Astrocyte (in vitro differentiated cells and primary cell): ENCODE data around the gene ASIC3. TPM values are rescaled to one million over a fixed set of nuclear protein-coding genes. Genes with fewer than 3 reads are reported as not detected.

Experiments used
- DNase-seq: peaks from one replicate; pipeline ENCODE4 v3.0.0-alpha.2; 2010; ENCODE audit warnings: low read depth
- FAIRE-seq: peaks from 2 replicates; lab custom pipeline; 2011; peaks lifted over from hg19 to GRCh38; lab: Jason Lieb, UNC
- H2AFZ ChIP-seq: 2 replicates; pipeline ENCODE4 v1.6.0; 2012; ENCODE audit warnings: low read depth, low read length, inconsistent platforms
- H3K27ac ChIP-seq: 2 replicates; pipeline ENCODE4 v1.5.1; 2011; ENCODE audit warnings: low read depth, low read length, inconsistent platforms
- H3K27me3 ChIP-seq: 2 replicates; pipeline ENCODE4 v1.6.0; 2011; ENCODE audit warnings: low read length, inconsistent platforms; ENCODE audit not compliant: insufficient read depth
- H3K36me3 ChIP-seq: 2 replicates; pipeline ENCODE4 v1.5.1; 2011; ENCODE audit warnings: low read length, inconsistent platforms; ENCODE audit not compliant: insufficient read depth
- H3K4me1 ChIP-seq: 2 replicates; pipeline ENCODE4 v1.5.1; 2011; ENCODE audit warnings: low read length, inconsistent platforms; ENCODE audit not compliant: insufficient read depth
- H3K4me2 ChIP-seq: 2 replicates; pipeline ENCODE4 v1.6.0; 2012; ENCODE audit warnings: low read length, inconsistent platforms
- H3K4me3 ChIP-seq: 2 replicates; pipeline ENCODE4 v1.5.1; 2011; ENCODE audit warnings: low read depth, mild to moderate bottlenecking, low read length, inconsistent platforms; ENCODE audit not compliant: insufficient read depth
- H3K79me2 ChIP-seq: 2 replicates; pipeline ENCODE4 v1.6.0; 2012; ENCODE audit warnings: mild to moderate bottlenecking, low read length, inconsistent platforms; ENCODE audit not compliant: insufficient read depth
- H3K9ac ChIP-seq: 2 replicates; pipeline ENCODE4 v1.6.0; 2012; ENCODE audit warnings: mild to moderate bottlenecking, low read length, inconsistent platforms
- H3K9me3 ChIP-seq: 2 replicates; pipeline ENCODE4 v1.5.1; 2012; ENCODE audit warnings: low read depth, mild to moderate bottlenecking, low read length, inconsistent platforms; ENCODE audit not compliant: insufficient read depth
- H4K20me1 ChIP-seq: 2 replicates; pipeline ENCODE4 v1.6.0; 2012; ENCODE audit warnings: low read length, inconsistent platforms; ENCODE audit not compliant: insufficient read depth
- H3K27ac Mint-ChIP-seq: one replicate; pipeline ENCODE4 v1.8.0; 2021; ENCODE audit warnings: mild to moderate bottlenecking, mixed read lengths; ENCODE audit not compliant: unreplicated experiment
- H3K27me3 Mint-ChIP-seq: one replicate; pipeline ENCODE4 v1.8.0; 2021; ENCODE audit warnings: low read depth, mixed read lengths; ENCODE audit not compliant: unreplicated experiment
- H3K36me3 Mint-ChIP-seq: one replicate; pipeline ENCODE4 v1.8.0; 2021; ENCODE audit warnings: low read depth, mixed read lengths; ENCODE audit not compliant: unreplicated experiment
- H3K4me1 Mint-ChIP-seq: one replicate; pipeline ENCODE4 v1.8.0; 2021; ENCODE audit warnings: low read depth, mixed read lengths; ENCODE audit not compliant: unreplicated experiment
- H3K4me3 Mint-ChIP-seq: one replicate; pipeline ENCODE4 v1.8.0; 2021; ENCODE audit warnings: mild to moderate bottlenecking, moderate library complexity, mixed read lengths; ENCODE audit not compliant: unreplicated experiment
- H3K9me3 Mint-ChIP-seq: one replicate; pipeline ENCODE4 v1.8.0; 2021; ENCODE audit warnings: mild to moderate bottlenecking, mixed read lengths; ENCODE audit not compliant: unreplicated experiment
- EZH2 ChIP-seq: IDR thresholded peaks from 2 replicates; pipeline ENCODE4 v1.6.1; 2012; ENCODE audit warnings: mild to moderate bottlenecking, low read length, inconsistent platforms; ENCODE audit not compliant: insufficient read depth
- total RNA-seq: library from RNA; stranded (reverse); gene quantifications from 2 replicates; pipeline ENCODE4 v1.2.1, GENCODE V29; 2021
- TF ChIP-seq, protein P1 (sequence below): IDR thresholded peaks from 2 replicates; pipeline ENCODE4 v1.5.1; 2011; ENCODE audit warnings: low read depth, mild to moderate bottlenecking, inconsistent platforms, low read length, moderate library complexity; ENCODE audit not compliant: insufficient read depth

The ASIC3 gene
- total RNA-seq, 1 donor from 2014 or later: 3.9 TPM

DNA sequence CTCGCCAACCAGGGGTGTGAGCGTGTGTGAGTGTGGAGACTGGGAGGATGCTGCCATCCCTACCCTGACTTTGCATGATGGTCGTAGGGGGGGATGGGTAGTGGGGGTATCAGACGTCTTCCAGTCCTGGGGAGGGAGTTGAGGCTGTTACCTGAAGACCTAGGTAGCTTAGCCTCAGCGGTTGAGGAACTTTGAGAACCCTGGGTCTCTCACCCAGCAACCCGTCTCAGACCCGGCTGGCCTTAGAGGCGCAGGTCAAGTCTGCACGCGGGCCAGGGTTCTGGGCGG is 13.7 kb downstream of the ASIC3 start:
- H3K4me1 ChIP-seq: peaks cover 52% of the 10 kb centered on the region
- peaks cover 21% of the 10 kb centered on the region for H3K4me1 Mint-ChIP-seq
- H3K4me3 Mint-ChIP-seq: peak overlapping the region; percentile 94
- peaks cover 53% of the 10 kb centered on the region for H3K79me2 ChIP-seq
- H3K27me3 Mint-ChIP-seq: no peaks in the 10 kb centered on the region
- H3K27ac Mint-ChIP-seq: peak overlapping the region; percentile 60
- peak overlapping the region; percentile 80 for H3K4me3 ChIP-seq
- H3K36me3 Mint-ChIP-seq: peaks cover 6% of the 10 kb centered on the region
- no peaks in the 10 kb centered on the region for H3K9me3 ChIP-seq
- H3K4me2 ChIP-seq: peak overlapping the region; percentile 91
- H2AFZ ChIP-seq: no peak overlapping the region
- H3K36me3 ChIP-seq: peaks cover 13% of the 10 kb centered on the region
- H3K27ac ChIP-seq: peak overlapping the region; percentile 93
- no peak for TF ChIP-seq EZH2
- TF ChIP-seq, protein P1, sequence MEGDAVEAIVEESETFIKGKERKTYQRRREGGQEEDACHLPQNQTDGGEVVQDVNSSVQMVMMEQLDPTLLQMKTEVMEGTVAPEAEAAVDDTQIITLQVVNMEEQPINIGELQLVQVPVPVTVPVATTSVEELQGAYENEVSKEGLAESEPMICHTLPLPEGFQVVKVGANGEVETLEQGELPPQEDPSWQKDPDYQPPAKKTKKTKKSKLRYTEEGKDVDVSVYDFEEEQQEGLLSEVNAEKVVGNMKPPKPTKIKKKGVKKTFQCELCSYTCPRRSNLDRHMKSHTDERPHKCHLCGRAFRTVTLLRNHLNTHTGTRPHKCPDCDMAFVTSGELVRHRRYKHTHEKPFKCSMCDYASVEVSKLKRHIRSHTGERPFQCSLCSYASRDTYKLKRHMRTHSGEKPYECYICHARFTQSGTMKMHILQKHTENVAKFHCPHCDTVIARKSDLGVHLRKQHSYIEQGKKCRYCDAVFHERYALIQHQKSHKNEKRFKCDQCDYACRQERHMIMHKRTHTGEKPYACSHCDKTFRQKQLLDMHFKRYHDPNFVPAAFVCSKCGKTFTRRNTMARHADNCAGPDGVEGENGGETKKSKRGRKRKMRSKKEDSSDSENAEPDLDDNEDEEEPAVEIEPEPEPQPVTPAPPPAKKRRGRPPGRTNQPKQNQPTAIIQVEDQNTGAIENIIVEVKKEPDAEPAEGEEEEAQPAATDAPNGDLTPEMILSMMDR: no peak
- FAIRE-seq (no peak), DNase-seq (no peak)
- H3K9ac ChIP-seq: peak overlapping the region; percentile 81
- peaks cover 56% of the 10 kb centered on the region for H4K20me1 ChIP-seq
- H3K27me3 ChIP-seq: no peaks in the 10 kb centered on the region
- no peaks in the 10 kb centered on the region for H3K9me3 Mint-ChIP-seq

DNA sequence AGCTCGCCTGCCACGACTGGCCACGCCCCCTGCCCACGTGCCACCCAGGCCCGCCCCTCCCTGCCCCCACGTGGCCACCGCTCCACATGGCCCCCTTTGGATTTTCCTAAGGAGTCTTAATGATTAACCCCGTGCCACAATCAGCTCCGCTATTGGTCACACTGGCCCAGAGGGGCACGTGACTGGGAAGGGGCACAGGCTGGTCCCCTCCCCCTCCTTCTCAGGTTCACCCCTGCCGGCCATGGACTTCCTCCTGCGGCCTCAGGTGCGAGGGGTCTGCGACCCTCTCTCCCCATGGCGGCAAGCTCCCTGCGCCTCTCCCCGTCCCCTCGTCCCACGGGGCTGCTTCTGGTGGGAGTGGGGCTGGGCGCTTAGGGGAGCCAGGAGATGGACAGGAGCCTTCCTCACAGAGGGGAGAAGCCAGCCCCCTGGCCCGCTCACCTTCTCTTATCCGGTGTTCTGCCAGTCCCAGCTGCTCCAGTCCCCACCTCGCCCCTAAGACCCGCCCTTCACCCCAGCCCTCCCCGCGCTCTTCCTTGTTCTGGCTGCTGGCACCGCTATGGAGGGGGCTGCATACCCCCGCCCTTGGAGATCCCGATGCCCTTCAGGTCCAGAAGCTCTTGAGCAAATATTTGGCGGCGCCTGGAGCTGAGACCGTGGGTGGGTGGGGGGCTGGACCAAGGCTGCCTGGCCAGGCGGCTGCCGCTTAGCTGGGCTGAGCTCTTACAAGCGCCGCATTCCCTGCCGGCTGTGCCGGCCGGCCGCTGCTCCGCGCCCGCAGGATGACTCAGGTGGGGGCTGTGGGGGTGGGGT is 14.3 kb downstream of the ASIC3 start:
- Histone ChIP-seq H3K27me3 (no peaks in the 10 kb centered on the region), H3K79me2 (peaks cover 53% of the 10 kb centered on the region), H3K27ac (peak overlapping the region; percentile 93), H3K9me3 (no peaks in the 10 kb centered on the region), H3K9ac (peak overlapping the region; percentile 67), H3K4me3 (peak overlapping the region; percentile 18), H3K4me2 (peak overlapping the region; percentile 91), H4K20me1 (peaks cover 62% of the 10 kb centered on the region), H2AFZ (no peak overlapping the region), H3K4me1 (peaks cover 48% of the 10 kb centered on the region), H3K36me3 (peaks cover 18% of the 10 kb centered on the region)
- peaks cover 23% of the 10 kb centered on the region for H3K4me1 Mint-ChIP-seq
- H3K27ac Mint-ChIP-seq: no peak overlapping the region
- H3K9me3 Mint-ChIP-seq: no peaks in the 10 kb centered on the region
- TF ChIP-seq, protein P1: no peak
- TF ChIP-seq EZH2: no peak
- no peaks in the 10 kb centered on the region for H3K27me3 Mint-ChIP-seq
- DNase-seq: peak; percentile 75
- FAIRE-seq: no peak
- peak overlapping the region; percentile 74 for H3K4me3 Mint-ChIP-seq
- peaks cover 8% of the 10 kb centered on the region for H3K36me3 Mint-ChIP-seq

DNA sequence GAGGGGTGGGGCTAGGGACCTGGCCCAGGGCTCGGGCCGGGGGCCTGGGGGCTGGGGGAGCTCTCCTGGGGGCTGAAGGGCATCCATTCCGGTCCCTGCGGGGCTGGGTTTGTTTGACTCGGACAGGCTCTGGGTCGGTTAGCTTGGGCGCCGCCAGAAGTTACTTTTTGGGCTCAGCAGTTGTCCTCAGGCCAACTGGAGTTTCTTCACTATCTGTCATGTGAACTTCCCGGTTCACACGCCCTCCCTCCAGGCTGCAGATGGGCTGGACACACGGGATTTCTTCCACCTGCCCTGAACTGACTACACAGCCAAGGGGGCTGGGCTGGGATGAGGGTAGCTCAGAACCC is 14.9 kb downstream of the ASIC3 start:
- peaks cover 68% of the 10 kb centered on the region for H4K20me1 ChIP-seq
- H3K9me3 ChIP-seq: no peaks in the 10 kb centered on the region
- peaks cover 27% of the 10 kb centered on the region for H3K4me1 Mint-ChIP-seq
- peak; percentile 57 for DNase-seq
- peak overlapping the region; percentile 94 for H3K27ac Mint-ChIP-seq
- H3K27me3 ChIP-seq: no peaks in the 10 kb centered on the region
- H3K4me2 ChIP-seq: peak overlapping the region; percentile 77
- H3K79me2 ChIP-seq: peaks cover 53% of the 10 kb centered on the region
- H3K27ac ChIP-seq: peak overlapping the region; percentile 51
- TF ChIP-seq EZH2: no peak
- TF ChIP-seq, protein P1: no peak
- no peak for FAIRE-seq
- H3K36me3 ChIP-seq: peaks cover 21% of the 10 kb centered on the region
- no peak overlapping the region for H2AFZ ChIP-seq
- H3K9ac ChIP-seq: peak overlapping the region; percentile 58
- no peaks in the 10 kb centered on the region for H3K27me3 Mint-ChIP-seq
- H3K4me3 ChIP-seq: peak overlapping the region; percentile 23
- H3K4me3 Mint-ChIP-seq: peak overlapping the region; percentile 79
- H3K36me3 Mint-ChIP-seq: peaks cover 11% of the 10 kb centered on the region
- H3K4me1 ChIP-seq: peaks cover 45% of the 10 kb centered on the region
- no peaks in the 10 kb centered on the region for H3K9me3 Mint-ChIP-seq
